Thoracic aorta (tissue), 2 donors: ENCODE measurements around the gene CDYL. TPM values are rescaled to one million over a fixed set of nuclear protein-coding genes. Genes with fewer than 3 reads are reported as not detected.

ENCODE experiments used
- ATAC-seq: fragments of 150-250 bp; one replicate; pipeline ENCODE4 v1.8.0; 2017; ENCODE audit warnings: low read depth; ENCODE audit not compliant: insufficient number of reproducible peaks, low FRiP score
- DNase-seq: peaks from one replicate; pipeline ENCODE4 v3.0.0-alpha.2; 2020; ENCODE audit warnings: low spot score
- H3K27ac ChIP-seq, 2 donors: fragments of 200-600 bp; sonication (generic); 1 replicate in 1 of 2; 2 replicates in 1 of 2; pipeline ENCODE4 v1.5.1; 2016; ENCODE audit warnings: mild to moderate bottlenecking in 2 of 2, moderate library complexity in 2 of 2
- H3K27me3 ChIP-seq: fragments of 200-600 bp; sonication (generic); replicated peaks from 2 replicates; pipeline ENCODE4 v1.6.0; 2016; ENCODE audit warnings: mild to moderate bottlenecking; ENCODE audit not compliant: insufficient read depth
- H3K36me3 ChIP-seq: fragments of 200-600 bp; sonication (generic); one replicate; pipeline ENCODE4 v1.5.1; 2016
- H3K4me1 ChIP-seq, 2 donors: fragments of 200-600 bp; sonication (generic); 1 replicate in 1 of 2; 2 replicates in 1 of 2; pipeline versions ENCODE4 v1.5.1 to v1.6.0; 2016; ENCODE audit warnings: low read depth in 2 of 2, mild to moderate bottlenecking in 1 of 2; ENCODE audit not compliant: control insufficient read depth in 1 of 2
- H3K4me3 ChIP-seq: fragments of 200-600 bp; sonication (generic); 2 replicates; pipeline ENCODE4 v1.5.1; 2016; ENCODE audit warnings: mild to moderate bottlenecking
- H3K9me3 ChIP-seq: fragments of 200-600 bp; sonication (generic); 2 replicates; pipeline ENCODE4 v1.5.1; 2016
- CTCF ChIP-seq: fragments of 200-600 bp; sonication (generic); IDR thresholded peaks from one replicate; pipeline ENCODE4 v1.5.1; 2019; ENCODE audit warnings: antibody characterized with exemption
- total RNA-seq, 2 donors: library from RNA; depleted of rRNA; stranded (reverse); fragments of >200 nt; gene quantifications; one replicate each; pipeline versions ENCODE4 v1.1.0 to v1.2.3, GENCODE V29; 2016

CDYL gene
- total RNA-seq, 2 donors from 2014 or later = 22.7 to 38.2 TPM

GRCh38 chr6:4944325-4944724, 168.1 kb downstream of the CDYL start:
- H3K4me1 ChIP-seq = peaks cover 0 to 13% of the 10 kb centered on the region in 2 donors
- DNase-seq (no peak), ATAC-seq (no peak)
- H3K27ac ChIP-seq = no peak overlapping the region
- no peak overlapping the region for H3K4me3 ChIP-seq
- H3K36me3 ChIP-seq = peaks cover 23% of the 10 kb centered on the region
- no peak for TF ChIP-seq CTCF
- no peaks in the 10 kb centered on the region for H3K27me3 ChIP-seq
- H3K9me3 ChIP-seq = no peaks in the 10 kb centered on the region

DNA sequence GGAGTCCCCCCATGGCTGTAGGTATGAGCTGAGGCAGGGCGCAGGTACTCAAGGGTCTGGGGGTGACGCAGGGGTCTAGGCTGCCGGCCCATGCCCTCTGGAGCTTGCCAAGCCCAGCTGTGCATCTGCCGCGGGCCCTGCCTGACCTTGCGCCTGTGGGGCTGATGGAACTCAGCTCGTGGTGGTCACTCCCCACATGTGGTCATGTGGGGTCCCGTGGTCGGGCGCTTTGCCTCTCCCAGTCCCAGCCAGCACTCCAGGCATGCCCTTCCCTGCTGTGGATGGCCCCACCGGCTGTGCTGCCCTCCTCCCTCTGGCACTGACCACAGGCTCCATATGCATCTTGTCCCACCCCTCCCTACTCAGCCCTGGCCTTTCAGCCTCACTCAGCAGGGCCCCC, 170.3 kb downstream of the CDYL start:
- no peaks in the 10 kb centered on the region for H3K9me3 ChIP-seq

GRCh38 chr6:4947716-4948115, 171.5 kb downstream of the CDYL start:
- H3K27ac ChIP-seq = no peak overlapping the region
- H3K27me3 ChIP-seq = no peaks in the 10 kb centered on the region
- no peaks in the 10 kb centered on the region for H3K9me3 ChIP-seq
- TF ChIP-seq CTCF = no peak
- H3K36me3 ChIP-seq = peaks cover 30% of the 10 kb centered on the region
- no peak overlapping the region for H3K4me3 ChIP-seq
- H3K4me1 ChIP-seq = peaks cover 0 to 2% of the 10 kb centered on the region in 2 donors
- DNase-seq (no peak), ATAC-seq (no peak)

More for the DNA sequence above, 170.3 kb downstream of the CDYL start:
- Histone ChIP-seq H3K36me3 (peaks cover 23% of the 10 kb centered on the region), H3K27ac (no peak overlapping the region), H3K4me1 (peaks cover 0 to 13% of the 10 kb centered on the region in 2 donors), H3K4me3 (no peak overlapping the region), H3K27me3 (no peaks in the 10 kb centered on the region)
- ATAC-seq = no peak
- no peak for DNase-seq
- TF ChIP-seq CTCF = no peak

DNA sequence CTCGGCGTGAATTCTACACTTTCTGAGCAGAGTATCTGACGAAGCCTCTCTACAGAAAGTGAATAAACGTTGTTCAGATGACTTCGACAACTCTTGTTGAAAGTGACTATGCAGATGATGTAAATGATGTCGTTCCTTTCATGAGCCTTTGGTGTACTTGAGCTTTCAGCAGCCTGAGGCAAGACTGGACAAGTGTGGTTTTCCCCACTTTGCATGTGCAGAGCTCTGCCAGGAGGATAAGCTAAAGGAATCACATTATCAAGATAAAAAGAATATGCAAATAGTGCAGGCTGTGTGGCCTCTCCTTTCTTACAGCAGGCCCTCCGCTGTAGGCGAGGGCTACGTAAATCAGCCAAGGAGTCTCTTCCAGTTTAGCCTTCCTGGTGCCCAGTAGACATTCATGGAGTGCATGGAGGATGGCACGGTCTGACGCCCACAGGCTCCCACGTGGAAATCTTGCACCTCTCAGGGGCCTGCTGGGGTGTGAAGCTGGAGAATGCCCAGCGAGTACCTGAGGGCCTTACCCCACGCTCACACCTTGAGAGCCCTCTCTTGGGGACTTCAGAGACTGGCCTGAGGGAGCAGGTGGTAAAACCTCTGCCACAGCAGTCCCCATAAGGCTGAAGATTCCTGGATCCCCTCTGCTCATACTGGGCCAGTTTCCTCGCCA, 172.7 kb downstream of the CDYL start:
- TF ChIP-seq CTCF = no peak
- no peaks in the 10 kb centered on the region for H3K4me1 ChIP-seq
- no peak for DNase-seq

DNA sequence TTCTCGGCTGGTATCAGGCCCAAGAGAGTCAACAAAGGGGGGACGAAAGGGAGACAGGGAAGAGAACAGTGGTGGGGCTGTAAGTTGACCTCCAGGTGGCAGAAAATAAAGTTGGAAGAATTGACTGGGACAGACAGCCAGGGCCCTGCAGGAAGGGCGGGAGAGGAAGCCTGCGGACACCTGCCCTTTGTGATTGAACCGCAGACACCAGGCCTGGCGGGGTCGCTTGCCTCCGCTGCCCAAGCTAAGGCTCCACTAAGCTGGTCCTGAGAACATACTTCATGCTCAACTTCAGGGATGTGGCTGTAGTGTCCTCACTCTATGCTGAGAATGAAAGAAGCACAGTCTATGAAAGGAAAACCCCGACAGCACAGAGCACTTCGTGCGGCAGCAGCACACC, 173.9 kb downstream of the CDYL start:
- Histone ChIP-seq H3K27me3 (no peaks in the 10 kb centered on the region), H3K4me1 (no peaks in the 10 kb centered on the region), H3K9me3 (no peaks in the 10 kb centered on the region), H3K36me3 (peaks cover 28% of the 10 kb centered on the region), H3K27ac (no peak overlapping the region), H3K4me3 (no peak overlapping the region)
- ATAC-seq (no peak), DNase-seq (no peak)
- TF ChIP-seq CTCF = no peak

More for the DNA sequence above, 172.7 kb downstream of the CDYL start:
- peaks cover 34% of the 10 kb centered on the region for H3K36me3 ChIP-seq
- H3K9me3 ChIP-seq = no peaks in the 10 kb centered on the region
- no peak overlapping the region for H3K4me3 ChIP-seq
- H3K27me3 ChIP-seq = no peaks in the 10 kb centered on the region
- ATAC-seq = no peak
- no peak overlapping the region for H3K27ac ChIP-seq
